Frontal cortex (tissue), 4 donors: Measurements from ENCODE around the gene NCAPG. TPM values are rescaled to one million over a fixed set of nuclear protein-coding genes. Genes with fewer than 3 reads are reported as not detected.

Experiments used
- DNase-seq, 2 donors: peaks; one replicate each; pipeline ENCODE4 v3.0.0; 2012; ENCODE audit warnings: low spot score in 2 of 2
- FAIRE-seq: peaks from 2 replicates; lab custom pipeline; 2012; peaks lifted over from hg19 to GRCh38; lab: Jason Lieb, UNC
- total RNA-seq: library from RNA; depleted of rRNA; stranded (reverse); fragments of >200 nt; gene quantifications from one replicate; pipeline ENCODE4 v1.2.3, GENCODE V29; 2014
- donor health status: control.
- donor health status: control.
- donor health status: control.

NCAPG gene
- total RNA-seq, 1 donor from 2014 or later, result 5.7 TPM

- no peak for DNase-seq
- no peak for FAIRE-seq
Measured at GRCh38 chr4:17865866-17866363, 55.1 kb downstream of the NCAPG start.

- DNase-seq, result no peak
- no peak for FAIRE-seq
Measured at GRCh38 chr4:17866810-17867209, 56.0 kb downstream of the NCAPG start.

- DNase-seq (no peak), FAIRE-seq (no peak)
Measured at GRCh38 chr4:17867276-17867675, 56.5 kb downstream of the NCAPG start.

GRCh38 chr4:17869327-17869726, 58.5 kb downstream of the NCAPG start:
- no peak for FAIRE-seq
- DNase-seq, result no peak

- no peak for FAIRE-seq
- no peak for DNase-seq
Measured at GRCh38 chr4:17875402-17876070, 64.8 kb downstream of the NCAPG start.

- no peak for DNase-seq
- FAIRE-seq, result no peak
Measured at GRCh38 chr4:17876943-17877342, 66.2 kb downstream of the NCAPG start.

- DNase-seq, result no peak
- no peak for FAIRE-seq
Measured at GRCh38 chr4:17877661-17878060, 66.9 kb downstream of the NCAPG start.

GRCh38 chr4:17884063-17884462, 73.3 kb downstream of the NCAPG start:
- no peak for DNase-seq
- FAIRE-seq, result no peak

- no peak for FAIRE-seq
Measured at GRCh38 chr4:17884511-17884910, 73.7 kb downstream of the NCAPG start.

GRCh38 chr4:17889692-17890091, 78.9 kb downstream of the NCAPG start:
- FAIRE-seq (no peak), DNase-seq (no peak)

More at GRCh38 chr4:17884511-17884910, 73.7 kb downstream of the NCAPG start:
- no peak for DNase-seq

- FAIRE-seq, result peak; percentile 21
Measured at GRCh38 chr4:17894421-17894820, 83.6 kb downstream of the NCAPG start.

More at GRCh38 chr4:17894421-17894820, 83.6 kb downstream of the NCAPG start:
- DNase-seq, result no peak

Other genes starting within 250 kb of the NCAPG start
- gene LAP3, start 233.8 kb upstream of the NCAPG start, total RNA-seq, result 45.2 TPM
- 26.5 TPM for gene MED28, start 196.3 kb upstream of the NCAPG start, total RNA-seq
- 5.3 TPM for gene FAM184B, start 29.4 kb upstream of the NCAPG start, total RNA-seq
- gene DCAF16, start 222 bp upstream of the NCAPG start, total RNA-seq, result 35.1 TPM
- gene LCORL, start 210.8 kb downstream of the NCAPG start, total RNA-seq, result 60.7 TPM